ENCODE measurements around the gene RGS18. TPM values are rescaled to one million over a fixed set of nuclear protein-coding genes. Genes with fewer than 3 reads are reported as not detected.

RGS18 gene
- total and polyA plus RNA-seq, 2 of the 13 experiments (the other 11 are each of a cell fraction or from before 2014, with no cell fraction given) = not detected

DNA sequence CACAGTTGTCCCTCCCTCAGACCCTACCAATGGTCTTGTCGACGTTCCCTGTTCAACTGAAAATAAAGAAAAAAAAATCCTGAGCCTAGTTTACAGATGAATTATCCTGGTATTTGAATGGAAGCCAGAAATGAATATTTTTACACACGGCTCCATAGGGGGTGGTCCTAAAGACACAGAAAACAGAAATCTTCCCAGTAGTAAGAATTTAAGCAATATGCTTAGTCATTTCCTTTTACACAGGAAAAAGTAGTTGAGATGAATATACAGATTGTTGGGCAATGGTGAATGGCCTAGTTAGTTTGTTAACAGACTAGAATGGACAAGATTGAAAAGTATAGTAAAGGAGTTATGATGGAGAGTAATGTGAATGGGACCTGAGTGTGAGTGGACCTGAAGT, 67.4 kb downstream of the RGS18 start:
- no peak overlapping the region for H3K4me2 ChIP-seq (ENCODE audit: low read depth, low read length)
- intact Hi-C loops (cut with micrococcal nuclease; ENCODE audit: unreplicated experiment) (no loop called here), in situ Hi-C loops (cut with HindIII; ENCODE audit: extremely low pct_ligation_motif_present, low pct_unique_long_range_greater_than_20kb) (no loop called here)
- TF ChIP-seq RNF2 (conservative IDR thresholded peaks at IDR 0.05; ENCODE audit: low read depth) (no peak), MYC (CRISPR knock-in tag; IDR thresholded peaks at IDR 0.05; ENCODE audit: borderline replicate concordance) (no peak), NR2C2 (CRISPR knock-in tag; IDR thresholded peaks at IDR 0.05; ENCODE audit: borderline replicate concordance) (no peak), ZNF761 (CRISPR knock-in tag; conservative IDR thresholded peaks at IDR 0.05) (no peak), ZNF143 (CRISPR knock-in tag; IDR thresholded peaks at IDR 0.05) (no peak), ZNF12 (CRISPR knock-in tag; IDR thresholded peaks at IDR 0.05) (no peak), ZNF264 (CRISPR knock-in tag; IDR thresholded peaks at IDR 0.05) (no peak), MEIS2 (CRISPR knock-in tag; IDR thresholded peaks at IDR 0.05) (no peak), PCBP2 (optimal IDR thresholded peaks at IDR 0.05; ENCODE audit: low read depth, low read length, poor library complexity, severe bottlenecking) (no peak), ZNF879 (CRISPR knock-in tag; IDR thresholded peaks at IDR 0.05) (no peak), HNRNPL (IDR thresholded peaks at IDR 0.05; ENCODE audit: low read depth, low read length) (no peak), ZNF776 (CRISPR knock-in tag; IDR thresholded peaks at IDR 0.05) (no peak), ZFP1 (CRISPR knock-in tag; IDR thresholded peaks at IDR 0.05) (no peak), ZBTB7A (CRISPR knock-in tag; IDR thresholded peaks at IDR 0.05) (no peak)
- TF ChIP-seq, protein P1, sequence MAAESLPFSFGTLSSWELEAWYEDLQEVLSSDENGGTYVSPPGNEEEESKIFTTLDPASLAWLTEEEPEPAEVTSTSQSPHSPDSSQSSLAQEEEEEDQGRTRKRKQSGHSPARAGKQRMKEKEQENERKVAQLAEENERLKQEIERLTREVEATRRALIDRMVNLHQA (CRISPR knock-in tag; IDR thresholded peaks at IDR 0.05) = no peak
- DNase-seq (ENCODE audit: low spot score) (no peak), ATAC-seq (no peak), FAIRE-seq (no peak)
- no peak overlapping the region for H3K27ac ChIP-seq (ENCODE audit: extremely low read length, insufficient read depth, low read length)
- no peaks in the 10 kb centered on the region for H3K79me2 ChIP-seq (ENCODE audit: insufficient read depth, low read length)
- CTCF ChIA-PET (ENCODE audit: low intra/inter-chr PET ratio, low total read pairs) = no interaction called here
- H3K9me3 ChIP-seq (ENCODE audit: low read length) = no peaks in the 10 kb centered on the region
- H2AFZ ChIP-seq (ENCODE audit: low read length) = no peak overlapping the region
- no peaks in the 10 kb centered on the region for H3K4me1 ChIP-seq (ENCODE audit: insufficient read depth, low read length)
- H3K36me3 ChIP-seq (replicated peaks in 1 of 2; ENCODE audit: control insufficient read depth in 1 of 2, insufficient read depth in 2 of 2, low read length in 2 of 2) = no peaks in the 10 kb centered on the region
- WGBS (ENCODE audit: low lambda C conversion rate) = 6% methylated on average over 3 of the region's 3 CpGs
- no TSS peak for BruUV-seq (replicated peaks)
- no peak overlapping the region for H3K9ac ChIP-seq (ENCODE audit: insufficient read depth, low read depth, low read length)
- H4K20me1 ChIP-seq (ENCODE audit: insufficient read depth, low read length) = no peaks in the 10 kb centered on the region
- H3K27me3 ChIP-seq (ENCODE audit: control insufficient read depth in 1 of 2, insufficient read depth in 2 of 2, low read length in 2 of 2) = no peaks in the 10 kb centered on the region; a peak in 1 of 5 replicates
- no peak overlapping the region for H3K4me3 ChIP-seq (replicated peaks in 1 of 3; ENCODE audit: insufficient read depth in 1 of 3, low read depth in 2 of 3, low read length in 3 of 3)
- POLR2A ChIA-PET = no interaction called here
